Stimulated activated CD4-positive, alpha-beta T cell treated with anti-CD3 and anti-CD28 coated beads, Interleukin-2, amount 100 ng/mL, for 4 hours (primary cell): Measurements from ENCODE around the gene TEX54.
"Not testable (repeated sequence)": the region's sequence is repeated elsewhere in the genome, so short reads cannot be mapped to it uniquely, and the experiment has no call there.

Experiments used
- DNase-seq: peaks from one replicate; pipeline ENCODE4 v3.0.0-alpha.2; 2020; ENCODE audit warnings: low read depth

TEX54 gene

GRCh38 chr11:62855571-62856332 lies 23.1 kb upstream of the TEX54 start:
- DNase-seq: peak; percentile 96

GRCh38 chr11:62854825-62855570 lies 22.4 kb upstream of the TEX54 start:
- no peak for DNase-seq

GRCh38 chr11:62854013-62854824 lies 21.6 kb upstream of the TEX54 start:
- no peak for DNase-seq

DNA sequence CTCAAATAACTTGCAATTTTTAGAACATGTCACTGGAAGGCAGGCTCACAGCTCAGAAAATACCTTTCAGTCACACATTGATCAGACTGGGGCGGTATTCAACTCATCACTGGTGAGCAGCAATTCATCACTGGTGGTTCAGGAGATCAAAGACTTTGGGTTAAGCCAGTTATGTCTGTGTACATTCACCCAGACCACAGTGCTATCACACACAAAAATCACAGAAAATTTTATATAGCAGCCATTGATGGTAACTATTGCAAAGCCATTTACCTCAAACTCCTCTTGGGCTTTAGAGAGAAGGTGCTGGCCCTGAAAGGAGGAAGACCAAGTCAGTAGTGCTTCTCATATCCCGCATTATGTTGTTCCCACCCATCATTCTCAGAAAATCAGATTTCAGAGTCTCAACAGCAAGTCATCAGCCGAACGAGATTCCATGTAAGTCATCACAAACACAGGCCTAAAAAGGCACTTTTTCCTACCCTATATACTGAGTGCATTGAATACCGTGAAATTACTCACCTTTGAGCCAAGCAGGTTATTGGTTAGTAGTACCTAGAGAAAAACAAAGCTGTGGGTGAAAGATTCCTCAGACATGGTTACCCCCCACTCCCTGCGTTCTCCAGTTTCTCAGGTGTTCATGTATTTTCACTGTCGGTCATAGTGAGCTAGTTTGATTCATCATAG lies 20.8 kb upstream of the TEX54 start:
- DNase-seq: no peak

GRCh38 chr11:62852523-62853188 lies 20.0 kb upstream of the TEX54 start:
- no peak for DNase-seq

- no peak for DNase-seq
Measured at GRCh38 chr11:62851807-62852522, 19.3 kb upstream of the TEX54 start.

DNA sequence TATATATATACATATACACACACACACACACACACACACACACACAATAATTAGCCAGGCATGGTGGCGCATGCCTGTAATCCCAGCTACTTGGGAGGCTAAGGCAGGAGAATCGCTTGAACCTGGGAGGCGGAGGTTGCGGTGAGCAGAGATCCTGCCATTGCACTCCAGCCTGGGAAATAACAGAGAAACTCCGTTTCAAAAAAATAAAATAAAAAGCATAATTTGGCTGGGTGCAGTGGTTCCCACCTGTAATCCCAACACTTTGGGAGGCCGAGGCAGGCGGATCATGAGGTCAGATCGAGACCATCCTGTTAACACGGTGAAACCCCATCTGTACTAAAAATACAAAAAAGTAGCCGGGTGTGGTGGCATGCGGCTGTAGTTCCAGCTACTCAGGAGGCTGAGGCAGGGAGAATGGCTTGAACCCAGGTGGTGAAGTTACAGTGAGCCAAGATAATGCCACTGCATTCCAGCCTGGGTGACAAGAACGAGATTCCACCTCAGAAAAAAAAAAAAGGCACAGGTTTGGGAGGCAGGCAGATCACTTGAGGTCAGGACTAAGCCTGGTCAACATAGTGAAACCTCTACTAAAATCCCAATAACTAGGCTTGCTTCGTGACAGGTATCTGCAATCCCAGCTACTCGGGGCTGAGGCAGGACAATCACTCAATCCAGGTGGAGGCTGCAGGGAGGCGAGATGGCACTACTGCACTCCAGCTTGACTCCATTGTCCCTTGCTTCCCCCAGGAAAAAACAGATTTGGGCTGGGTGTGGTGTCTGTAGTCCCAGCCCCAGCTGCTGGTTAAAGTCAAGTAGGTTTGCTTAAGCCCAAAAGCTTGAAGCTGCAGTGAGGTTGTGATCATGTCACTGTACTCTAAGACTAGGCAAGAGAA lies 18.5 kb upstream of the TEX54 start:
- DNase-seq: no peak

- DNase-seq: no peak
Measured at GRCh38 chr11:62847767-62848314, 15.2 kb upstream of the TEX54 start.

GRCh38 chr11:62846177-62846576 lies 13.5 kb upstream of the TEX54 start:
- no peak for DNase-seq

DNA sequence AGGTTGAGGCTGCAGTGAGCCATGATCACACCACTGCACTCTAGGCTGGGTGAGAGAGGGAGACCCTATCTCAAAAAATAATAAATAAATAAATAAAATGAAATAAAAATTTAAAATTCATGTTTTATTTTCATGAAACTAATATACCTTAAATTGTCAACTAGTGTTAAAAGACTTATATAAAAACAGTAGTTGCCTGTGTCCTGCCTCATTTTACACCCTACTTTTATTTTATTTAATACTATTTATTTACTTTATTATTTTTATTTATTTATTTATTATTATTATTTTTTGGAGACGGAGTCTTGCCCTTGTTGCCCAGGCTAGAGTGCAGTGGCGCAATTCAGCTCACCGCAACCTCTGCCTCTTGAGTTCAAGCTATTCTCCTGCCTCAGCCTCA lies 11.5 kb upstream of the TEX54 start:
- DNase-seq: no peak

DNA sequence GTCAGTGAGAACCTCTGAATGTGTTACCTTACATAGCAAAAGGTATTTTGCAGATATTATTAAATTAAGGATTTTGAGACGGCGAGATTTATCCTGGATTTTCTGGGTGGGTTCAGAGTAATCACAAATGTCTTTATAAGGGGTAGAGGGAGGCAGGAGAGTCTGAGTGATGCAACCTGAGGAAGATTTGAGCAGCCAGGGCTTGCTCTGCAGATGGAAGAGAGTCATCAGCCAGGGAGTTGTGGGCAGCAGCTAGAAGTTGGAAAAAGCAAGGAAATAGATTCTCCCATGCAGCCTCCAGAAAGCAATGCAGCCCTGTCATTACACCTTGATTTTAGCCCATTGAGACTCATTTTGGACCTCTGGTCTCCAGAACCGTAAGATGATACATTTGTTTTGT lies 10.8 kb upstream of the TEX54 start:
- no peak for DNase-seq

DNA sequence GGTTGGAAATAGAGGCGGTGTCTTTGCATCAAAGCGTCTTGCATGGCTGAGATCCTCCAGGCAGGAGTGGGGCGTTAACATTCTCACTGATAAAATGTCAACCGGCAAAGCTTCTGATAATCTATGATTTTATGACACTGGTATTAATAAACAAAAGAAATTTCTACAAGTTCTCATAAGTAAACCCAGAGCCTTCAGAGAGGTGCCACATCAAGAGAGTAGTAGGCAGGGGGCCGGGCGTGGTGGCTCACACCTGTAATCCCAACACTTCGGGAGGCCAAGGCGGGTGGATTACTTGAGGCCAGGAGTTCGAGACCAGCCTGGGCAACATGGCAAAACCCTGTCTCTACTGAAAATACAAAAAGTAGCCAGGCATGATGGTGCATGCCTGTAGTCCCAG lies 10.2 kb upstream of the TEX54 start:
- DNase-seq: not testable (repeated sequence)

DNA sequence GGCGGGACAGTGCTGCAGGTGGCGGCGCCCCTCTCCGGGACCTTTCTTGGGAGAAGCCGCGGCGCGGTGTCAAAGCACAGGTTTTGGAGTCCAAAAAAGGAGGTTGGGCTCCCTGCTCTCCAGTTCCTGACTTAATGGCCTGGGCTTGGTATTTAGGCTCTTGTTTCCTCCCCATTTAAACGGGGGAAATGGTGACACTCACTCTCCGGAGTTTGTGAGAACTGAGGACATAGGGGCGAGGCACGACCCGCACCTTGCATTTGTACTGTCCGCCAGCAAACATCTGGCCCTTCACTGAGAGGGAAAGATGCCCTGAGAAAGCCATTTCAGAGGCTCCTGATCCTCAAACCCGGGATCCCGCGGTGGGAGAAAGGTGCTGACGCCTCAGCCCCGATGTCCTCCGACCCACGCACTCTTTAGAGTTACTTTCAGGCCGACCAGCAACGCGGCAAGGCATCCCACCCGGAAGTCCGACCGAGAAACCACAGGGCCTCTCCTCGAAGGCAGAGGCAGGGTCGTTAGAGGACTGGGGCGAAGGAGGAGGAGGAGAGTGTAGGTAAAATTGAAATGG lies 9.6 kb upstream of the TEX54 start:
- peak; percentile 18 for DNase-seq

DNA sequence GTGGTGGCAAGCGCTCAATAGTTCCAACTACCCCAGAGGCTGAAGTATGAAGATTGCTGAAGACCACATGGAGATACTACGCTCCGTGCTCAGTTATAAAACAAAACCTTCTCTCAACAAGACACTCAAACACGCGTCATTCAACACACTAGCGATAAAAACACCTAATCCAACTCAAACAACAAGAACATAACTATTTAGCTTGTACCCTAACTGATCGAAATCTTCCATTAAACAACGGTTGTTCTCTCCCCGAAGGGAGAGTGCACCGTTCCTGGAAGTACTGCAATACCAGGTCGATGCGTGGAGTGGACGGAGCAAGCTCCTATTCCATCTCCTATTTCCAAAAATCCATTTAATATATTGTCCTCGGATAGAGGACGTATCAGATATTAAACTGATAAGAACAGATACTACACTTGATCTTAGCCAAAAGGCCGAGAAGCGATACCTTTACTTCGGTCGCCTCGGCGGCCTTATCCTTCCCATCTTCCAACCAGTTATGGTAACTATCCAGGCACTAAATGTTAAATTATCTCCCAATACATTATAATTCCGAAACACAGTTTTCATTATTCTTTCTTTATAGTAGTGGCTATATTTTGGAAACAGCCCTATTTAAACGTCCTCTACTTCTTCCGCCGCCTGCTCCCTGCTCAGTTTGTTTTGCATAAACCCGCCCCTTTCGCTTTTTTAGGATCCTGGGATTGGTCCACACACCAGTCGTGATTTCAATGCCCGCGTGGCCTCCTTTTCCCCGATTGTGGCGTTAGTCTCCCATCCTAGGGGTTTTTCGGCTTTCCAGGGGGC lies 8.9 kb upstream of the TEX54 start:
- peak; percentile 74 for DNase-seq

- peak; percentile 52 for DNase-seq
Measured at GRCh38 chr11:62840721-62841360, 8.2 kb upstream of the TEX54 start.

DNA sequence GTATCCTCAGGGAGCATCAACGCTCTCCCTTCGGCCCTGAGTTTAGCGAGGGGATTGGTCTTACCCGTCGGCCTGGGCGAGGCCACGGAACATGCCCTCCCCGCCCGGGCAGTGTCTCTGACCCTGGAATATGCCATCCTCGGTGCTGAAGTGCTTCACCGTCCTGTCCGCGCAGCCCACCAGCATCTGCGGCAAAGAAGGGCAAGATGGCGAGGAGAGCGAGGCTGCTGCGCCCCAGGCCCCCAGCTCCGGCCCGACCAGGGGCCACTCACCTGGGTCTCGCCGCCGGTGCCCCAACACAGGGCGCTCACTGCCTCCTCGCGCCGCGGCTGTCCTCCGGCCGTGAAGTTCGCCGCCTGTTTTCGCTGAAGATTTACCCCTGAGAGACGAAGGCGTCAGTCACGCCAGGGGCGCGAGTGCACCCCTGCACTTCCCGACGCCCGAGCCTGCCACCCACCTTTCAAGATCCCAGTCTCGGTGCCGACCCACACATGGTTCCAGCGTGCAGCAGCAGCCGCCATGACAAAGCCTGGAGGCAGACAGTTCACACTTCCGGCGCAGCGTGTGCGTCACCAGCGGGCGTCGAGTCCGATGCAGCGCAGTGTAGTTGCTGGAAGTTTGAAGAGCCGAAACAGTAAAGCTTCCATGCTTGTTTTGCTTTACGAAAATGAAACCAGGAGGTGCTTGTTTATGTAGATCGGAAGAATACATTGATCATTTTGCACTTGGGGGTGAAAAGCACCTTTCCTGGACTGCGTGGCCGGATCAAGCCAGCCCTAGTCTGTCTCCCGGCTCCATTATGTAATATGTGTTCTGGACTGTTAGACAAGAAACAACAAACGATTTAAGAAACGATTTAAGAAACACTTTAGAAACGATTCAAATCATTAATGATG lies 6.7 kb upstream of the TEX54 start, which contains the start of gene WDR74:
Gene WDR74, minus strand, starts transcription at position 541 of the 896 bp plus-strand sequence. Its CDS starts 20 bp downstream, at position 521.
- peak; percentile 90 for DNase-seq

DNA sequence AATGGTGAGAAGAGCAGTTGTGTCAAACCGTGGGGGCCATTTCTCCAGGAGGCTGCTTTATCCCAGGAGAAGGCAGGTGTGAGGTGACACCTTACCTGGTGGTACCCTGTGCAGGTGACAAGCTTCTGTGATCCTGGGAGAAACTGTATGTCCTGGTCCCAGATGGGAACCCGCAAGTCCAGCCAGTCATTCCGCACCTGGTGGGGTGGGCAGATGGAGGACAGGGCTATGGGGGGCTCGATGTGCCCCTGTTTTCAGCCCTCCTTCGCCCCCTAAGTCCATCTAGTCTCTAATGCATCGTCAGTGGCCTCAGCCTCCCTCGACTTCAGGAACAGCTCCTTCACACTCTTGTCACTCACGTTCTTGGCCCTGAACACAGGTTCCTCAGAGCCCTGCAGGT lies 2.7 kb upstream of the TEX54 start:
- DNase-seq: no peak
